ENCODE measurements around the gene LTBP1.

DNA sequence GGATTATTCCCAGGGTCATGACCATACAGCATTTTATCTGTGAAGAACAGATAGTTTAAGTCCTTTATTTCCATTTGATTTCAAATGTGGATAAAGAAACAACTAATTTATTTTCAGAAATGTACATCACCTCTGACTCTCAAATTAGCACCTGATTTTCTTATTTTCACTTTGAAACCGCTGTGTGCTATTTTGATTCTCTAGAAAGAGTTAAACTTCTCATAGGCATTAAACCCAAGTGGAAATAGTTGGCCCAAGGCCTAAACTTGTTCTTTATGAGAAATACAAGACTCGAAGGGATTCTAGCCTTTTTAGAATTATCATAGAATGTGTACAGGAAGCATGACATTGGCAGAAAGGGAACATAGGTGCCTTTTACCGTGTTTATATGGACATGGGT lies 41.5 kb upstream of the LTBP1 start:
- TF ChIP-seq, protein P1, sequence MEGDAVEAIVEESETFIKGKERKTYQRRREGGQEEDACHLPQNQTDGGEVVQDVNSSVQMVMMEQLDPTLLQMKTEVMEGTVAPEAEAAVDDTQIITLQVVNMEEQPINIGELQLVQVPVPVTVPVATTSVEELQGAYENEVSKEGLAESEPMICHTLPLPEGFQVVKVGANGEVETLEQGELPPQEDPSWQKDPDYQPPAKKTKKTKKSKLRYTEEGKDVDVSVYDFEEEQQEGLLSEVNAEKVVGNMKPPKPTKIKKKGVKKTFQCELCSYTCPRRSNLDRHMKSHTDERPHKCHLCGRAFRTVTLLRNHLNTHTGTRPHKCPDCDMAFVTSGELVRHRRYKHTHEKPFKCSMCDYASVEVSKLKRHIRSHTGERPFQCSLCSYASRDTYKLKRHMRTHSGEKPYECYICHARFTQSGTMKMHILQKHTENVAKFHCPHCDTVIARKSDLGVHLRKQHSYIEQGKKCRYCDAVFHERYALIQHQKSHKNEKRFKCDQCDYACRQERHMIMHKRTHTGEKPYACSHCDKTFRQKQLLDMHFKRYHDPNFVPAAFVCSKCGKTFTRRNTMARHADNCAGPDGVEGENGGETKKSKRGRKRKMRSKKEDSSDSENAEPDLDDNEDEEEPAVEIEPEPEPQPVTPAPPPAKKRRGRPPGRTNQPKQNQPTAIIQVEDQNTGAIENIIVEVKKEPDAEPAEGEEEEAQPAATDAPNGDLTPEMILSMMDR (IDR thresholded peaks at IDR 0.05) = no peak
- TF ChIP-seq POLR2A (IDR thresholded peaks at IDR 0.05) = no peak

Measured in adrenal gland (tissue), 5 donors.